NB4 (cell line): ENCODE results near the gene KCTD5.
"Not testable (repeated sequence)": the region's sequence is repeated elsewhere in the genome, so short reads cannot be mapped to it uniquely, and the experiment has no call there.

Experiments used
- DNase-seq: peaks from one replicate; pipeline ENCODE4 v3.0.0; 2010; ENCODE audit warnings: low read depth
- H3K4me3 ChIP-seq: one replicate; pipeline ENCODE4 v1.5.1; 2011; ENCODE audit warnings: mild to moderate bottlenecking, low read depth, low read length, moderate library complexity
- CTCF ChIP-seq: IDR thresholded peaks from one replicate; pipeline ENCODE4 v1.5.1; 2012; ENCODE audit warnings: low read depth, low read length
- MAX ChIP-seq: IDR thresholded peaks from 2 replicates; pipeline ENCODE4 v1.6.1; 2011; ENCODE audit warnings: low read depth, low read length
- MYC ChIP-seq: IDR thresholded peaks from 2 replicates; pipeline ENCODE4 v1.6.1; 2011; ENCODE audit warnings: low read depth, low read length
- POLR2A ChIP-seq: IDR thresholded peaks from 2 replicates; pipeline ENCODE4 v1.6.1; 2011; ENCODE audit warnings: mild to moderate bottlenecking; ENCODE audit not compliant: insufficient read length; ENCODE audit errors: extremely low read depth

Gene KCTD5

GRCh38 chr16:2682209-2683021, at the start of gene KCTD5:
KCTD5 (plus strand) TSS chr16:2682523; CDS start chr16:2682549, 26 bp downstream.
- H3K4me3 ChIP-seq = peak within 1 kb of the TSS; percentile 99
- no peak for TF ChIP-seq CTCF
- TF ChIP-seq POLR2A = peak; percentile 96
- peak; percentile 87 for TF ChIP-seq MAX
- peak; percentile 76 for TF ChIP-seq MYC
- peak; percentile 96 for DNase-seq

- not testable (repeated sequence) for DNase-seq, H3K4me3 ChIP-seq
- TF ChIP-seq CTCF = peak; percentile 5
These were observed 43.1 kb upstream of the KCTD5 start for GRCh38 chr16:2639071-2639721.

- not testable (repeated sequence) for DNase-seq
- TF ChIP-seq MYC = 0 out of 2 replicates have a peak, but pooled peaks have one; percentile 16
- TF ChIP-seq MAX = peak; percentile 62
These were observed 42.6 kb upstream of the KCTD5 start for GRCh38 chr16:2639722-2640072.

GRCh38 chr16:2642561-2642960, 39.8 kb upstream of the KCTD5 start:
- not testable (repeated sequence) for H3K4me3 ChIP-seq, DNase-seq

More at GRCh38 chr16:2639722-2640072, 42.6 kb upstream of the KCTD5 start:
- not testable (repeated sequence) for H3K4me3 ChIP-seq

GRCh38 chr16:2644754-2645453, 37.4 kb upstream of the KCTD5 start:
- H3K4me3 ChIP-seq, DNase-seq: not testable (repeated sequence)

GRCh38 chr16:2651268-2651871, 31.0 kb upstream of the KCTD5 start:
- DNase-seq, H3K4me3 ChIP-seq: not testable (repeated sequence)

- DNase-seq, H3K4me3 ChIP-seq: not testable (repeated sequence)
These were observed 28.4 kb upstream of the KCTD5 start for GRCh38 chr16:2653915-2654314.

- not testable (repeated sequence) for H3K4me3 ChIP-seq, DNase-seq
These were observed 27.4 kb upstream of the KCTD5 start for GRCh38 chr16:2654949-2655348.

- no peak for DNase-seq
- no peak overlapping the region for H3K4me3 ChIP-seq
- TF ChIP-seq CTCF = no peak
- TF ChIP-seq MYC = no peak
- no peak for TF ChIP-seq MAX
These were observed 25.3 kb upstream of the KCTD5 start for GRCh38 chr16:2656985-2657384.

- not testable (repeated sequence) for H3K4me3 ChIP-seq, DNase-seq
These were observed 24.5 kb upstream of the KCTD5 start for GRCh38 chr16:2657803-2658202.

- not testable (repeated sequence) for H3K4me3 ChIP-seq
These were observed 22.8 kb upstream of the KCTD5 start for GRCh38 chr16:2659560-2659959.

GRCh38 chr16:2660014-2660662, 22.2 kb upstream of the KCTD5 start:
- not testable (repeated sequence) for DNase-seq, H3K4me3 ChIP-seq

More at GRCh38 chr16:2659560-2659959, 22.8 kb upstream of the KCTD5 start:
- DNase-seq = not testable (repeated sequence)
